ENCODE results near the gene METTL13.

DNA sequence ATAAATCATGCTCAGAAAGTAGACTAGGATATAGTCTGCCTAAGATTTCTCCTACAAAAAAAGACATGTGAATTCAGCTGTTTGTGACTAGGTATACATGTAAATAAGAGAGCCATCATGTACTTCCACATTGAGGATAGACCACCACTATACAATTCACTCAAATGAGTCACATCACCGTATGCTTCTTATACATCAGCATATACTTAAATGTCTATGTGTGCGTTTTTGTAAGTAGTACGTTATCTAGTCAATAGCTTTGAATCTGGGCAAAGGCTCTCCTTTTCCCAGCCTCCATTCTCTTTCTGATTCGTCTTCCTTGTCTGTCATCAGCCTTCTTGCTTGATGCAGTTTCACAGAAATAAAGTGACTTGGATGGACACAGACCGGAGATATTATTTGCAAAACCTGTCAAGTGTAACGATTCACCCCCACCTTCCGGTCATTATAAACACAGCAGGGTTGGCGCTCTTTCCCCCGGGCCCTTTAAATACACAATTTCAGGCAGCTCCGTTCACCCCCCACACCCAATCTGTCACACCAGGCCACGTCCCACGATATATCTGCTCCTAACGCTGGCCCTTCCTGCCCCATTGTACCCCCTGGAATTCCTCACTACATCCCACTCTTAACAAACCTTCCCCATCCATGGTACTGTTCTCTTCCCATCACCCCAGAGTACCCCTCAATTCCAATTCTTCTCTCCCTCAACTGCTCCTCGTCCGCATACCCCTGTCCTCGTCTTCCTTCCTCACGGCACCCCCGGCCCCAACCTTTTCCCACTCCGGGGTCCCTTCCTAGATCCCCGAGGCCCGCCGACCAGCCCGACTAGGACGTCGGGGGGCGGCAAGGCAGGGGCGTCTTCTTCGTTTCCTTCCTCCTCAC lies 40.2 kb upstream of the METTL13 start:
- TF ChIP-seq, protein P1, sequence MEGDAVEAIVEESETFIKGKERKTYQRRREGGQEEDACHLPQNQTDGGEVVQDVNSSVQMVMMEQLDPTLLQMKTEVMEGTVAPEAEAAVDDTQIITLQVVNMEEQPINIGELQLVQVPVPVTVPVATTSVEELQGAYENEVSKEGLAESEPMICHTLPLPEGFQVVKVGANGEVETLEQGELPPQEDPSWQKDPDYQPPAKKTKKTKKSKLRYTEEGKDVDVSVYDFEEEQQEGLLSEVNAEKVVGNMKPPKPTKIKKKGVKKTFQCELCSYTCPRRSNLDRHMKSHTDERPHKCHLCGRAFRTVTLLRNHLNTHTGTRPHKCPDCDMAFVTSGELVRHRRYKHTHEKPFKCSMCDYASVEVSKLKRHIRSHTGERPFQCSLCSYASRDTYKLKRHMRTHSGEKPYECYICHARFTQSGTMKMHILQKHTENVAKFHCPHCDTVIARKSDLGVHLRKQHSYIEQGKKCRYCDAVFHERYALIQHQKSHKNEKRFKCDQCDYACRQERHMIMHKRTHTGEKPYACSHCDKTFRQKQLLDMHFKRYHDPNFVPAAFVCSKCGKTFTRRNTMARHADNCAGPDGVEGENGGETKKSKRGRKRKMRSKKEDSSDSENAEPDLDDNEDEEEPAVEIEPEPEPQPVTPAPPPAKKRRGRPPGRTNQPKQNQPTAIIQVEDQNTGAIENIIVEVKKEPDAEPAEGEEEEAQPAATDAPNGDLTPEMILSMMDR (IDR thresholded peaks at IDR 0.05): no peak
- TF ChIP-seq POLR2A (IDR thresholded peaks at IDR 0.05; ENCODE audit: low read length) (no peak), JUNB (IDR thresholded peaks at IDR 0.05) (no peak), MAFK (IDR thresholded peaks at IDR 0.05; ENCODE audit: partially characterized antibody) (no peak), RAD21 (conservative IDR thresholded peaks at IDR 0.05 in 1 of 2, IDR thresholded peaks at IDR 0.05 in 1 of 2) (no peak), MYC (IDR thresholded peaks at IDR 0.05; ENCODE audit: borderline replicate concordance, low read length) (no peak), JUN (IDR thresholded peaks at IDR 0.05) (no peak), CBX8 (IDR thresholded peaks at IDR 0.05) (no peak), RFX5 (IDR thresholded peaks at IDR 0.05) (no peak)
- TF ChIP-seq, protein P2, sequence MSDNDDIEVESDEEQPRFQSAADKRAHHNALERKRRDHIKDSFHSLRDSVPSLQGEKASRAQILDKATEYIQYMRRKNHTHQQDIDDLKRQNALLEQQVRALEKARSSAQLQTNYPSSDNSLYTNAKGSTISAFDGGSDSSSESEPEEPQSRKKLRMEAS (IDR thresholded peaks at IDR 0.05): no peak
- TF ChIP-seq, protein P3, sequence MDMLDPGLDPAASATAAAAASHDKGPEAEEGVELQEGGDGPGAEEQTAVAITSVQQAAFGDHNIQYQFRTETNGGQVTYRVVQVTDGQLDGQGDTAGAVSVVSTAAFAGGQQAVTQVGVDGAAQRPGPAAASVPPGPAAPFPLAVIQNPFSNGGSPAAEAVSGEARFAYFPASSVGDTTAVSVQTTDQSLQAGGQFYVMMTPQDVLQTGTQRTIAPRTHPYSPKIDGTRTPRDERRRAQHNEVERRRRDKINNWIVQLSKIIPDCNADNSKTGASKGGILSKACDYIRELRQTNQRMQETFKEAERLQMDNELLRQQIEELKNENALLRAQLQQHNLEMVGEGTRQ (IDR thresholded peaks at IDR 0.05): no peak
- TF ChIP-seq, protein P4, sequence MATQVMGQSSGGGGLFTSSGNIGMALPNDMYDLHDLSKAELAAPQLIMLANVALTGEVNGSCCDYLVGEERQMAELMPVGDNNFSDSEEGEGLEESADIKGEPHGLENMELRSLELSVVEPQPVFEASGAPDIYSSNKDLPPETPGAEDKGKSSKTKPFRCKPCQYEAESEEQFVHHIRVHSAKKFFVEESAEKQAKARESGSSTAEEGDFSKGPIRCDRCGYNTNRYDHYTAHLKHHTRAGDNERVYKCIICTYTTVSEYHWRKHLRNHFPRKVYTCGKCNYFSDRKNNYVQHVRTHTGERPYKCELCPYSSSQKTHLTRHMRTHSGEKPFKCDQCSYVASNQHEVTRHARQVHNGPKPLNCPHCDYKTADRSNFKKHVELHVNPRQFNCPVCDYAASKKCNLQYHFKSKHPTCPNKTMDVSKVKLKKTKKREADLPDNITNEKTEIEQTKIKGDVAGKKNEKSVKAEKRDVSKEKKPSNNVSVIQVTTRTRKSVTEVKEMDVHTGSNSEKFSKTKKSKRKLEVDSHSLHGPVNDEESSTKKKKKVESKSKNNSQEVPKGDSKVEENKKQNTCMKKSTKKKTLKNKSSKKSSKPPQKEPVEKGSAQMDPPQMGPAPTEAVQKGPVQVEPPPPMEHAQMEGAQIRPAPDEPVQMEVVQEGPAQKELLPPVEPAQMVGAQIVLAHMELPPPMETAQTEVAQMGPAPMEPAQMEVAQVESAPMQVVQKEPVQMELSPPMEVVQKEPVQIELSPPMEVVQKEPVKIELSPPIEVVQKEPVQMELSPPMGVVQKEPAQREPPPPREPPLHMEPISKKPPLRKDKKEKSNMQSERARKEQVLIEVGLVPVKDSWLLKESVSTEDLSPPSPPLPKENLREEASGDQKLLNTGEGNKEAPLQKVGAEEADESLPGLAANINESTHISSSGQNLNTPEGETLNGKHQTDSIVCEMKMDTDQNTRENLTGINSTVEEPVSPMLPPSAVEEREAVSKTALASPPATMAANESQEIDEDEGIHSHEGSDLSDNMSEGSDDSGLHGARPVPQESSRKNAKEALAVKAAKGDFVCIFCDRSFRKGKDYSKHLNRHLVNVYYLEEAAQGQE (IDR thresholded peaks at IDR 0.05): no peak
